HepG2 (cell line): Measurements from ENCODE around the gene PRR30. TPM values are rescaled to one million over a fixed set of nuclear protein-coding genes. Genes with fewer than 3 reads are reported as not detected.
A peak's percentile ranks its signal among the peaks of the same experiment; 100 is the strongest.

Experiments
- AKNA ChIP-seq: sonication (generic); formaldehyde crosslinking; IDR thresholded peaks from 2 replicates; pipeline ENCODE4 v1.4.0; 2020; ENCODE audit warnings: missing genetic modification reagents, borderline replicate concordance
- DBP ChIP-seq: sonication (generic); formaldehyde crosslinking; IDR thresholded peaks from 2 replicates; pipeline ENCODE4 v1.4.0; 2020; ENCODE audit warnings: missing genetic modification reagents; ENCODE audit errors: not compliant biosample characterization
- HOXA5 ChIP-seq: sonication (generic); formaldehyde crosslinking; IDR thresholded peaks from 2 replicates; pipeline ENCODE4 v1.4.0; 2020; ENCODE audit warnings: missing genetic modification reagents
- KDM1A ChIP-seq: IDR thresholded peaks from 2 replicates; pipeline ENCODE4 v1.6.1; 2016; ENCODE audit warnings: missing compliant biosample characterization
- KDM3A ChIP-seq: IDR thresholded peaks from 2 replicates; pipeline ENCODE4 v1.6.1; 2018; ENCODE audit warnings: low read depth, missing compliant biosample characterization
- KLF6 ChIP-seq: IDR thresholded peaks from 2 replicates; pipeline ENCODE4 v1.8.0; 2016; ENCODE audit warnings: missing biosample characterization, missing genetic modification reagents
- MAZ ChIP-seq, 2 experiments: sonication (generic) in 1 of 2; formaldehyde crosslinking in 1 of 2; IDR thresholded peaks; 2 replicates each; pipeline versions ENCODE4 v1.5.0 to v1.6.1; 2012 to 2020; ENCODE audit warnings: low read depth in 2 of 2, mild to moderate bottlenecking in 2 of 2, borderline replicate concordance in 1 of 2, improper control_type of control experiment in 1 of 2, low read length in 1 of 2, missing genetic modification reagents in 1 of 2, moderate library complexity in 1 of 2
- MED8 ChIP-seq: sonication (generic); formaldehyde crosslinking; IDR thresholded peaks from 2 replicates; pipeline ENCODE4 v1.8.1; 2023; ENCODE audit warnings: mild to moderate bottlenecking, missing genetic modification reagents; ENCODE audit not compliant: insufficient replicate concordance
- MLX ChIP-seq: IDR thresholded peaks from 2 replicates; pipeline ENCODE4 v1.6.1; 2016
- NFKB2 ChIP-seq: sonication (generic); formaldehyde crosslinking; IDR thresholded peaks from 2 replicates; pipeline ENCODE4 v1.4.0; 2020; ENCODE audit warnings: missing genetic modification reagents, borderline replicate concordance
- PRMT3 ChIP-seq: sonication (generic); formaldehyde crosslinking; IDR thresholded peaks from 2 replicates; pipeline ENCODE4 v1.8.1; 2022; ENCODE audit warnings: low read depth, mild to moderate bottlenecking, moderate library complexity, missing genetic modification reagents, borderline replicate concordance
- REL ChIP-seq: sonication (generic); formaldehyde crosslinking; conservative IDR thresholded peaks from 2 replicates; pipeline ENCODE4 v1.8.0; 2022; ENCODE audit warnings: mild to moderate bottlenecking, missing genetic modification reagents, moderate library complexity
- RXRA ChIP-seq: sonication (generic); formaldehyde crosslinking; IDR thresholded peaks from 2 replicates; pipeline ENCODE4 v1.5.1; 2020; ENCODE audit warnings: missing genetic modification reagents
- SATB2 ChIP-seq: sonication (generic); formaldehyde crosslinking; IDR thresholded peaks from 2 replicates; pipeline ENCODE4 v1.5.0; 2020; ENCODE audit warnings: missing genetic modification reagents
- SMAD3 ChIP-seq: sonication (generic); formaldehyde crosslinking; IDR thresholded peaks from 2 replicates; pipeline ENCODE4 v1.4.0; 2020; ENCODE audit warnings: missing genetic modification reagents
- TFE3 ChIP-seq: IDR thresholded peaks from 2 replicates; pipeline ENCODE4 v1.6.1; 2016
- TP53 ChIP-seq: sonication (generic); formaldehyde crosslinking; conservative IDR thresholded peaks from 2 replicates; pipeline ENCODE4 v1.4.0; 2020; ENCODE audit warnings: missing genetic modification reagents
- ZNF143 ChIP-seq: sonication (generic); formaldehyde crosslinking; IDR thresholded peaks from 2 replicates; pipeline ENCODE4 v1.4.0; 2020; ENCODE audit warnings: missing genetic modification reagents
- ZNF567 ChIP-seq: sonication (generic); formaldehyde crosslinking; IDR thresholded peaks from 2 replicates; pipeline ENCODE4 v1.8.1; 2023; ENCODE audit warnings: mild to moderate bottlenecking, missing genetic modification reagents, borderline replicate concordance
- ZNF879 ChIP-seq: sonication (generic); formaldehyde crosslinking; IDR thresholded peaks from 2 replicates; pipeline ENCODE4 v1.8.1; 2023; ENCODE audit warnings: missing genetic modification reagents
- polyA plus RNA-seq, 8 experiments: library from polyadenylated mRNA; depleted of rRNA in 3 of 8; stranded (reverse) in 7 of 8; unstranded in 1 of 8; fragments of >200 nt; fragmentation: Illumina TruSeq in 4 of 8; extraction: Trizol in 4 of 8; gene quantifications; 2 replicates each; pipeline versions ENCODE4 v1.2.1 to v1.2.3, GENCODE V29; 2011 to 2016; ENCODE audit warnings: low read depth in 4 of 8, missing spikeins in 1 of 8, mixed read lengths in 1 of 8; ENCODE audit not compliant: insufficient read depth in 1 of 8
- total RNA-seq, 5 experiments: library from RNA; depleted of rRNA; stranded (reverse); fragments of >200 nt; fragmentation: Illumina TruSeq; extraction: Trizol; gene quantifications; 2 replicates each; pipeline ENCODE4 v1.2.3, GENCODE V29; 2016; ENCODE audit warnings: low read depth in 1 of 5

The PRR30 gene
- total and polyA plus RNA-seq, 2 of the 13 experiments (the other 11 are each of a cell fraction or from before 2014, with no cell fraction given): not detected

- TF ChIP-seq MLX (CRISPR knock-in tag): no peak
- no peak for TF ChIP-seq KLF6 (CRISPR knock-in tag)
- TF ChIP-seq ZNF567 (CRISPR knock-in tag): no peak
- peak; percentile 21; the same call in 1 of the 2 replicates for TF ChIP-seq TFE3 (CRISPR knock-in tag)
- TF ChIP-seq NFKB2 (CRISPR knock-in tag): peak; percentile 50; the same call in 1 of the 2 replicates
- TF ChIP-seq MAZ (IDR thresholded peaks at IDR 0.05; ENCODE audit: borderline replicate concordance, low read depth, low read length): 0 out of 2 replicates have a peak, but pooled peaks have one; percentile 30
- no peak for TF ChIP-seq MAZ (CRISPR knock-in tag; IDR thresholded peaks at IDR 0.05; ENCODE audit: low read depth)
- TF ChIP-seq DBP (CRISPR knock-in tag): no peak
- TF ChIP-seq ZNF143 (CRISPR knock-in tag): 0 out of 2 replicates have a peak, but pooled peaks have one; percentile 19
- no peak; the same call in 1 of the 2 replicates for TF ChIP-seq SMAD3 (CRISPR knock-in tag)
- 0 out of 2 replicates have a peak, but pooled peaks have one; percentile 26 for TF ChIP-seq HOXA5 (CRISPR knock-in tag)
- TF ChIP-seq KDM1A (CRISPR knock-in tag): no peak
- TF ChIP-seq TP53 (CRISPR knock-in tag): no peak
- TF ChIP-seq MED8 (CRISPR knock-in tag): no peak
- no peak for TF ChIP-seq ZNF879
- TF ChIP-seq REL (CRISPR knock-in tag): no peak
- no peak for TF ChIP-seq PRMT3 (CRISPR knock-in tag)
- no peak for TF ChIP-seq KDM3A (CRISPR knock-in tag)
- peak; percentile 45; the same call in 1 of the 2 replicates for TF ChIP-seq RXRA (CRISPR knock-in tag)
- TF ChIP-seq SATB2: no peak
- no peak for TF ChIP-seq AKNA (CRISPR knock-in tag)
Observed at GRCh38 chr2:27152102-27152795, 13.0 kb upstream of the PRR30 start (continued).
